K562 (cell line): ENCODE results near the gene ZP3. TPM values are rescaled to one million over a fixed set of nuclear protein-coding genes. Genes with fewer than 3 reads are reported as not detected.

ENCODE experiments used
- ARID4B ChIP-seq: sonication (generic); formaldehyde crosslinking; IDR thresholded peaks from 2 replicates; pipeline ENCODE4 v1.8.0; 2022; ENCODE audit warnings: mild to moderate bottlenecking, missing genetic modification reagents
- E2F5 ChIP-seq: sonication (generic); formaldehyde crosslinking; IDR thresholded peaks from 2 replicates; pipeline ENCODE4 v1.8.0; 2022; ENCODE audit warnings: mild to moderate bottlenecking, missing genetic modification reagents
- EGR1 ChIP-seq: fragments of 450-650 bp; conservative IDR thresholded peaks from 2 replicates; pipeline ENCODE4 v1.6.1; 2017; ENCODE audit warnings: mild to moderate bottlenecking
- GATA2 ChIP-seq: sonication (generic); formaldehyde crosslinking; IDR thresholded peaks from 2 replicates; pipeline ENCODE4 v1.4.0; 2020; ENCODE audit warnings: mild to moderate bottlenecking, missing genetic modification reagents
- GTF2B ChIP-seq: IDR thresholded peaks from 2 replicates; pipeline ENCODE4 v1.6.1; 2011; ENCODE audit not compliant: insufficient read length; ENCODE audit errors: extremely low read depth
- HCFC1 ChIP-seq: IDR thresholded peaks from 2 replicates; pipeline ENCODE4 v1.6.1; 2012; ENCODE audit warnings: low read depth, low read length, improper control_type of control experiment
- LARP7 ChIP-seq: fragments of 450-650 bp; IDR thresholded peaks from 2 replicates; pipeline ENCODE4 v1.6.1; 2016
- MCM3 ChIP-seq: fragments of 450-650 bp; IDR thresholded peaks from 2 replicates; pipeline ENCODE4 v1.6.1; 2016
- PCBP1 ChIP-seq: fragments of 200-400 bp; formaldehyde crosslinking; IDR thresholded peaks from 2 replicates; pipeline ENCODE4 v1.6.1; 2018; ENCODE audit warnings: mild to moderate bottlenecking, low read depth, low read length; ENCODE audit not compliant: poor library complexity, severe bottlenecking
- SNAPC5 ChIP-seq: fragments of 250-450 bp; sonication (Bioruptor Pico); IDR thresholded peaks from 2 replicates; pipeline ENCODE4 v1.8.0; 2021; ENCODE audit warnings: moderate library complexity, mild to moderate bottlenecking, inconsistent platforms
- TEAD2 ChIP-seq: fragments of 450-650 bp; IDR thresholded peaks from 2 replicates; pipeline ENCODE4 v1.6.1; 2016; ENCODE audit warnings: missing genetic modification characterization, control low read depth, missing compliant biosample characterization
- U2AF1 ChIP-seq: fragments of 200-400 bp; formaldehyde crosslinking; optimal IDR thresholded peaks from 2 replicates; pipeline ENCODE3; 2017; ENCODE audit warnings: mild to moderate bottlenecking, low read depth, low read length, moderate library complexity
- ZBTB26 ChIP-seq: fragments of 450-650 bp; formaldehyde crosslinking; IDR thresholded peaks from 2 replicates; pipeline ENCODE4 v1.4.0; 2022; ENCODE audit warnings: missing genetic modification characterization
- ZNF212 ChIP-seq: fragments of 450-650 bp; formaldehyde crosslinking; IDR thresholded peaks from 2 replicates; pipeline ENCODE4 v1.4.0; 2020; ENCODE audit warnings: mild to moderate bottlenecking
- ZNF3 ChIP-seq: fragments of 250-450 bp; sonication (Bioruptor Pico); IDR thresholded peaks from 2 replicates; pipeline ENCODE4 v1.5.0; 2021; ENCODE audit warnings: mild to moderate bottlenecking, moderate library complexity
- ZNF41 ChIP-seq: fragments of 250-450 bp; sonication (Bioruptor Pico); conservative IDR thresholded peaks from 2 replicates; pipeline ENCODE4 v1.4.0; 2020; ENCODE audit warnings: mild to moderate bottlenecking
- ZNF512 ChIP-seq: IDR thresholded peaks from 2 replicates; pipeline ENCODE4 v1.6.1; 2016; ENCODE audit warnings: missing genetic modification characterization, missing compliant biosample characterization
- polyA plus RNA-seq, 8 experiments: library from polyadenylated mRNA; depleted of rRNA in 4 of 8; stranded (reverse) in 5 of 8; unstranded in 3 of 8; fragments of >200 nt; fragmentation: Nextera tagmentation in 2 of 8; fragmentation: Illumina TruSeq in 1 of 8; extraction: Ambion mirVana in 2 of 8; extraction: Trizol in 1 of 8; gene quantifications; 2 replicates each; pipeline versions ENCODE4 v1.2.1 to v1.2.3, GENCODE V29; 2011 to 2014; ENCODE audit warnings: inconsistent platforms in 1 of 8, missing spikeins in 1 of 8
- total RNA-seq, 7 experiments: library from RNA; depleted of rRNA in 6 of 7; stranded (reverse); fragments of >200 nt in 6 of 7; fragmentation: Illumina TruSeq in 2 of 7; extraction: Trizol in 2 of 7; gene quantifications; 2 replicates each; pipeline versions ENCODE4 v1.2.1 to v1.2.3, GENCODE V29; 2011 to 2021; ENCODE audit warnings: low replicate concordance in 1 of 7

ZP3 gene
- total and polyA plus RNA-seq, 9 of the 15 experiments (the other 6 are each of a cell fraction or from before 2014, with no cell fraction given), result 1.4 to 3.8 (median 2.4) TPM

- no peak for TF ChIP-seq E2F5 (CRISPR knock-in tag)
- TF ChIP-seq SNAPC5 (CRISPR knock-in tag), result no peak
- TF ChIP-seq LARP7, result peak; percentile 67
- TF ChIP-seq GATA2 (CRISPR knock-in tag), result no peak
- TF ChIP-seq U2AF1, result no peak
- TF ChIP-seq ZNF3 (CRISPR knock-in tag), result no peak
- no peak for TF ChIP-seq ZNF41 (CRISPR knock-in tag)
- TF ChIP-seq HCFC1, result peak; percentile 56
- no peak for TF ChIP-seq PCBP1
- no peak for TF ChIP-seq ZNF212 (CRISPR knock-in tag)
- no peak for TF ChIP-seq ARID4B
- TF ChIP-seq ZBTB26 (CRISPR knock-in tag), result 0 out of 2 replicates have a peak, but pooled peaks have one; percentile 30
- no peak for TF ChIP-seq TEAD2 (tag)
- TF ChIP-seq ZNF512 (tag), result no peak
- TF ChIP-seq MCM3, result no peak
- TF ChIP-seq EGR1, result no peak
- TF ChIP-seq GTF2B, result no peak
These were observed 41.4 kb upstream of the ZP3 start (continued) for GRCh38 chr7:76383089-76383944.
